LNCaP clone FGC (cell line): Measurements from ENCODE around the gene SYDE2.

Experiments used
- DNase-seq: peaks from one replicate; pipeline ENCODE4 v3.0.0-alpha.2; 2011; ENCODE audit warnings: low read depth
- H3K4me3 ChIP-seq: 2 replicates; pipeline ENCODE4 v1.5.1; 2011; ENCODE audit warnings: mild to moderate bottlenecking, low read depth, low read length, control low read depth
- TF ChIP-seq, protein P1 (sequence below): IDR thresholded peaks from 2 replicates; pipeline ENCODE4 v1.5.1; 2012; ENCODE audit warnings: mild to moderate bottlenecking; ENCODE audit not compliant: control insufficient read depth, insufficient read depth; ENCODE audit errors: extremely low read depth

SYDE2 gene

DNA sequence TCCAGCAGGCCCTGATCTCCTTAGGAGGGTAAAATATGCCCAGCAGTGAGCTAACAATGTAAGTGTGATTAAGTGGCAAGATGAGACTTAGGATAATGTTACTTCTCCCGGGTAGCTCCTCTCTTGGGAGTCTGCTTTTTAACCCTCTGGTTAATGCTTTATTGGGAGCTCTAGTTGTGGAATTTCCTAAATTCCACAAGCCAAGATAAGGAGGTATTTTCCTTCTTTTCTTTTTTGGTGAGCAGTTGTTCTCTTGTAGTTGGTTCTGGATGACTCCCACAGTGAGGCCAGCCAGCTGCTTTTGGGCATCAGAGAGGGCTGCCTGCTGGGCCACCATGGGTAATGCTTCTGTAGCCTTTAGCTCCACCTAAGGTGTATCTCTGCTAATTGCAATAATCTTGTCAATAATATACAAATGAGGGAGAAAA is 39.4 kb upstream of the SYDE2 start:
- TF ChIP-seq, protein P1, sequence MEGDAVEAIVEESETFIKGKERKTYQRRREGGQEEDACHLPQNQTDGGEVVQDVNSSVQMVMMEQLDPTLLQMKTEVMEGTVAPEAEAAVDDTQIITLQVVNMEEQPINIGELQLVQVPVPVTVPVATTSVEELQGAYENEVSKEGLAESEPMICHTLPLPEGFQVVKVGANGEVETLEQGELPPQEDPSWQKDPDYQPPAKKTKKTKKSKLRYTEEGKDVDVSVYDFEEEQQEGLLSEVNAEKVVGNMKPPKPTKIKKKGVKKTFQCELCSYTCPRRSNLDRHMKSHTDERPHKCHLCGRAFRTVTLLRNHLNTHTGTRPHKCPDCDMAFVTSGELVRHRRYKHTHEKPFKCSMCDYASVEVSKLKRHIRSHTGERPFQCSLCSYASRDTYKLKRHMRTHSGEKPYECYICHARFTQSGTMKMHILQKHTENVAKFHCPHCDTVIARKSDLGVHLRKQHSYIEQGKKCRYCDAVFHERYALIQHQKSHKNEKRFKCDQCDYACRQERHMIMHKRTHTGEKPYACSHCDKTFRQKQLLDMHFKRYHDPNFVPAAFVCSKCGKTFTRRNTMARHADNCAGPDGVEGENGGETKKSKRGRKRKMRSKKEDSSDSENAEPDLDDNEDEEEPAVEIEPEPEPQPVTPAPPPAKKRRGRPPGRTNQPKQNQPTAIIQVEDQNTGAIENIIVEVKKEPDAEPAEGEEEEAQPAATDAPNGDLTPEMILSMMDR: peak; percentile 48
- no peak for DNase-seq
- H3K4me3 ChIP-seq: no peak overlapping the region

DNA sequence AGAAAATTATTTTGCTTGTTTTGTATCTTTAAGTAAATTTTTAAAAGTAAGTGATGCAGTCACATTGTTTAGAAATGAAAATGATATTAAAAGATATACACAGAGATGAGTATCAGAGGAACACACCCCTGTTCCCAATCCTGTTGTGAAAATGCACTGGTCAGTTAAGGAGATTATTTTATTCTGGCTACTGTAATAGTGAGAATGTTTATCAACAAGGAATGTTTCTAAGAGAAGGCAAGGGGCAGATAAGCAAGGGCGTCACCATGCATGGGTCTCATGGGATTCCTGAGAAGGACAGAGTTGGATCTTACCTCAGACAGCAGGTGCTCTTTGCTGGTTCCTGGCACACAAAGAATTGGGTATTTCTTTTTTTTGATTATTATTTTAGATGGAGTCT is 36.8 kb upstream of the SYDE2 start:
- DNase-seq: no peak
- no peak overlapping the region for H3K4me3 ChIP-seq
- TF ChIP-seq, protein P1: no peak

DNA sequence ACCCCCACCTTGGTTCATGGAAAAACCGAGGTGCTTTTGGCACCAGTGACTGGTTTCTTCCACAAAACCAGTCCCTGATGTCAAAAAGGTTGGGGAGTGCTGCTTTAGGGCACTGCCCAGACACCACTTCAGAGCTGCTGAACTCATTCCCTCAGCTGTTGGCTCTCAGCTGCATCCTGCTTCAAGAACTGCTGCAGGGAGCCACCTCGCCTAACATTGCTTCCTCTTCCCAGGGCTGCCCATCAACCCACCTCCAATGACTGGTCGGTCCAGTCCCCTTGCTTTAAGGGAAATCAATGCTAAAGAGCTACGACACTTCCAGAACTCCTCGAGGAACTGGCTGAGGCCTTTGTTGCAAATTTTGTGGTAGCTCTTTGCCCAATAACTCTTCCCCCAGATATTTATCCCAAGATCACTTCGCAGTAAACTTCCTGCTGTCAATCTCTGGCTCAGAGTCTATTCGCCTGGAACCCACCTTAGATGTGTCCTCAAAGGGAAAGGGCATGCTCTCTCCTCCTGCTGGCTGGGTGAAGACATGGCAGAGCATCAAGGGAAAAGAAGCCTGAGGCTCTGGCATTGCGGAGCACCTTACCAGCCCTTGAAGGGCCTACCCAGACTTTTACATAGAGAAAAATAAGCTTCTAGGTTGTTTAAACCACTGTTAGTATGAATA is 29.6 kb upstream of the SYDE2 start:
- TF ChIP-seq, protein P1: no peak
- no peak for DNase-seq
- no peak overlapping the region for H3K4me3 ChIP-seq

DNA sequence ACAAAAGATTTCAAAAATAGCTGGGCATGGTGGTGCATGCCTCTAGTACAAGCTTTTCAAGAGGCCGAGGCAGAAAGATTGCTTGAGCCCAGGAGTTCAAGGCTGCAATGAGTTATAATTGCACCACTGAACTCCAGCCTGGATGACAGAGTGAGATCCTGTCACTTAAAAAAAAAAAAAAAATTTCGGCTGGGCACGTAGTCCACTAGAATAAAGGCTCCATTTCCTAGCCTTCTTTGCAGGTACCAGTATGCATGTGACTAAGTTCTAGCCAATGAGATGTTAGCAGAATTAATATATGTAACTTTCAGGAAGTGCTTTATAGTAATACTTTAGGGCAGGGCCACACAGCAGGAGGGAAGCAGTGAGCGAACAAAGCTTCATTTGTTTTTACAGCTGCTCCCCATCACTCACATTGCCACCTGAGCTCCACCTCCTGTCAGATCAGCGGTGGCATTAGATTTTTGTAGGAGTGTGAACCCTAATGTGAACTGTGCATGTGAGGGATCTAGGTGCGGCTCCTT is 28.8 kb upstream of the SYDE2 start:
- no peak for DNase-seq
- TF ChIP-seq, protein P1: no peak
- no peak overlapping the region for H3K4me3 ChIP-seq

DNA sequence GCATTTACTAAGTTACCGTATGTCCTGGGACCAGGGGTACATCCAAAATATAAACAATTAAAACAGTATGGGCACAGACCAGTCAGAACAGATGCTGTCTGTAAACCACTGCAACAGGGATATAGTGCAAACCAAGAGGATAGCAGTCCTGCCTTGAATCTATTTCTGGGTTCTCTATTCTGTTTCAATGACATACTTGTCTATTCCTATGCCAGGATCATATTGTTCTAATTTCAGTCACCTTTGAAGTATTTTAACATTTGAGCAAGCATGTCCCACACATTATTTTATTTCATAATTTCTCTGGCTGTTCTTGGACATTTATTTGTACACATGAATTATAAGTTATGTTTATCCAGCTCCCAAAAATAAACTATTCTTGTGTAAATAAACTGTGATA is 28.2 kb upstream of the SYDE2 start:
- H3K4me3 ChIP-seq: no peak overlapping the region
- DNase-seq: no peak
- TF ChIP-seq, protein P1: no peak

DNA sequence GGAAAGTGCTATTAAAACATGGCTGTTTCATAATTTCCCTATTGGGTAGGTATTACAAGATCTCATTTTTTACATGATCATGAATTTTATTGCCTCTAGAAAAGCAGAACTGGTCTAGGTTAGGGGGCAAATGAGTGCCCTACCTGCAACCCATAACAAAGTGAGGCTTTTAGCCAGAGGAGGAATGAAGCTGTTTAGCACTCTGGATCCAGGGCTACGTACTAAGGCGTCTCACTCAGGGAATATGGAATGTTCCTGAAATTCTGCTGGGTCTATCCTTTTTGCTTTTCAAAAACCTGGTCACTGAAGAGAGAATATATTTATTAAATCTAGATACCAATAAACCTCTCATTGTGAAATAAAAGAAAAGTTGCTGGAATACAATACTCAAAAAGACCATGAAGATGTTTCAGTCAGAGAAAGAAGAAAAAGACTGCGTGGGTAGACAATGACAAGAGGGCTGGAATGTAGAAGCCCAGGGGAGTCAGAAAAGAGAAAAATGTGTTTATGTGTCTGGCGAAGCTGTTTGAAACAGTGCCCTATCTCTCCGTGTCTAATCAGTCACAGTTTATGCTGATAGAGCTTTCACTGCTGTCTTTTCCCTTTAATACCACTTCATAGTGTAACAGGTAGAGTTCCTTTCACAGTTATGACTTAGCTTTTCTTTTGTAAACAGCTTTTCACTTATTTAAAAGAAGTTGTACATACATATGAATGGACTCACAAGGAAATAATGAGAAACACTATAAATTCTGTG is 25.0 kb upstream of the SYDE2 start:
- H3K4me3 ChIP-seq: no peak overlapping the region
- no peak for DNase-seq

More for the DNA sequence above, 25.0 kb upstream of the SYDE2 start:
- TF ChIP-seq, protein P1: no peak
